NT2/D1 (cell line): ENCODE measurements around the gene MAML2.

Experiments used
- SUZ12 ChIP-seq: IDR thresholded peaks from 2 replicates; pipeline ENCODE4 v1.6.1; 2011; ENCODE audit not compliant: insufficient read length, insufficient read depth; ENCODE audit errors: extremely low read depth
- YY1 ChIP-seq: IDR thresholded peaks from 2 replicates; pipeline ENCODE4 v1.6.1; 2011; ENCODE audit not compliant: insufficient read length, insufficient read depth

DNA sequence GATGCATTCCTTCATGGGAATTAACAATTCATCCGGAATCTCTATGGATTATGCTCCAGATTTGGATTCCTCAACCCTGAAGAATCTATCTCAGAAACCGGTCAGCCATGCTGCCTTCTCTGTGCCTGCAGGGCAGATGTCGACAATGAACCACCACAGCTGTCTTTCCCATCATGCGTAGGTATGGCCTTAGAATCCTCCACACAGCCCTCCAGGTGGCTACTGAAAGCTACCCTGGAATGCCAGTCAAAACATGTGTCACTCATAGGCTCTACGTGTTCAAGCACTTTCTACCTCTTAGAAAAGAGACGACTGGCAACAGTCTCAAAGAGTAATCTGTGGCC is 19.4 kb downstream of the MAML2 start:
- TF ChIP-seq YY1: no peak
- TF ChIP-seq SUZ12: no peak
